Sigmoid colon (tissue), 4 donors: ENCODE results near the gene VDR.

Source experiments
- CTCF ChIP-seq, 4 experiments: fragments of 450-650 bp in 3 of 4; fragments of 200-600 bp in 1 of 4; IDR thresholded peaks; one replicate each; pipeline ENCODE4 v1.5.1; 2016 to 2019; ENCODE audit warnings: antibody characterized with exemption in 4 of 4, mild to moderate bottlenecking in 3 of 4, moderate library complexity in 2 of 4
- EP300 ChIP-seq, 4 donors: sonication (generic); formaldehyde crosslinking; IDR thresholded peaks; one replicate each; pipeline ENCODE4 v1.6.1; 2017; ENCODE audit warnings: antibody characterized with exemption in 4 of 4
- POLR2A ChIP-seq, 2 donors: fragments of 450-650 bp; IDR thresholded peaks; one replicate each; pipeline ENCODE4 v1.6.1; 2016; ENCODE audit warnings: antibody characterized with exemption in 2 of 2, mild to moderate bottlenecking in 2 of 2, moderate library complexity in 2 of 2
- POLR2AphosphoS5 ChIP-seq, 4 donors: sonication (generic); formaldehyde crosslinking; IDR thresholded peaks; one replicate each; pipeline ENCODE4 v1.6.1; 2017; ENCODE audit warnings: antibody characterized with exemption in 4 of 4

DNA sequence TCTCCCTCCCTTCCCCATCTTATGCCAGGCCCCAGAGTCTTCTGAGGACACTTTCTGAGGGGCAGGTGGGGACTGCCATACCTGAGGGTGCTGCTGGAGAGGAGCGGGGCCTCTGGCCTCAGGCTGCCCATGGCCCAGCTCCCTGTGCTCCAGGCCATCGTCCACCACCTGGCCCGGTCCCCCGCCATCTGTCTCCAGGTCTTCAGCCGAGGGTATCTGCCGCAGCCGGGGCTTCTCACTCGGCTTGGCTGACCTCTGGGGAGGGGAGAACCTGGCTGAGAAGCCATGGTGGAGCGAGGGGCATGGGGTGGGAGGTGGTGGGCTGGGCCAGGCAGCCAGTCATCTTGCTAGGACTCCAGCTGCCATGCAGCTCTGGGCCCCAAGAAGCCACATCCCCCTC is 110.1 kb downstream of the VDR start:
- TF ChIP-seq POLR2A (IDR thresholded peaks at IDR 0.05): no peak
- no peak for TF ChIP-seq CTCF (IDR thresholded peaks at IDR 0.05)
- TF ChIP-seq POLR2AphosphoS5 (IDR thresholded peaks at IDR 0.05): no peak
- TF ChIP-seq EP300 (IDR thresholded peaks at IDR 0.05): no peak
